IPS-18a (cell line): ENCODE measurements around the gene DMBX1.

ENCODE experiments used
- H3K27ac ChIP-seq: one replicate; pipeline ENCODE4 v1.5.1; 2013; ENCODE audit warnings: low read length
- H3K27me3 ChIP-seq: one replicate; pipeline ENCODE4 v1.6.1; 2013; ENCODE audit warnings: mild to moderate bottlenecking, low read length; ENCODE audit not compliant: control insufficient read depth, insufficient read depth
- H3K36me3 ChIP-seq: one replicate; pipeline ENCODE4 v1.6.1; 2013; ENCODE audit warnings: low read depth, low read length; ENCODE audit not compliant: control insufficient read depth
- H3K4me1 ChIP-seq: one replicate; pipeline ENCODE4 v1.6.1; 2013; ENCODE audit warnings: low read depth, low read length; ENCODE audit not compliant: control insufficient read depth
- H3K4me3 ChIP-seq: one replicate; pipeline ENCODE4 v1.5.1; 2013; ENCODE audit warnings: low read length
- H3K9ac ChIP-seq: one replicate; pipeline ENCODE4 v1.6.1; 2013; ENCODE audit warnings: mild to moderate bottlenecking, low read length, moderate library complexity
- H3K9me3 ChIP-seq: one replicate; pipeline ENCODE4 v1.6.1; 2013; ENCODE audit warnings: low read depth, low read length; ENCODE audit not compliant: control insufficient read depth

The DMBX1 gene

DNA sequence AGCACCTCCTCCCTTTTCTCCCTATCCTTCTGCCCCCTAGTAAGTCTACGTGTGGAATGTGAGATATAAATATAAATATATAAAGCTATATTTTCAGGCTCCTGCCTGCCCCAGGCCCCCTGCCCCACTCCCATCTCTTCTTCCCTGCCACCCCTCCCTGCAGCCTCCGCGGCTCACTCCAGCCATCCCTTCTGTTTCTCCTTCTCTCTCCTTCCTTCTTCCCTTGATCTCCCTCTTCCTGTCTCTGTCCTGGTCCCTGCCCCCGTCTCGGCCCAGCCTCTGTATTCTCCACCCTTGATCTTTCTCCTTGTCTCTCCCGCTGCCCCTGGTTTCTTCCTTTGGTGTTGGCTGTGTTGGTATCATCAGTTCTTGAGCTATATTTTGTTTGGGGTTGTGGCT, 23.2 kb downstream of the DMBX1 start:
- peaks cover 23% of the 10 kb centered on the region for H3K4me1 ChIP-seq
- H3K27me3 ChIP-seq: peaks cover 38% of the 10 kb centered on the region
- no peaks in the 10 kb centered on the region for H3K9me3 ChIP-seq
- H3K4me3 ChIP-seq: no peak overlapping the region
- no peak overlapping the region for H3K27ac ChIP-seq
- no peaks in the 10 kb centered on the region for H3K36me3 ChIP-seq
- H3K9ac ChIP-seq: no peak overlapping the region

DNA sequence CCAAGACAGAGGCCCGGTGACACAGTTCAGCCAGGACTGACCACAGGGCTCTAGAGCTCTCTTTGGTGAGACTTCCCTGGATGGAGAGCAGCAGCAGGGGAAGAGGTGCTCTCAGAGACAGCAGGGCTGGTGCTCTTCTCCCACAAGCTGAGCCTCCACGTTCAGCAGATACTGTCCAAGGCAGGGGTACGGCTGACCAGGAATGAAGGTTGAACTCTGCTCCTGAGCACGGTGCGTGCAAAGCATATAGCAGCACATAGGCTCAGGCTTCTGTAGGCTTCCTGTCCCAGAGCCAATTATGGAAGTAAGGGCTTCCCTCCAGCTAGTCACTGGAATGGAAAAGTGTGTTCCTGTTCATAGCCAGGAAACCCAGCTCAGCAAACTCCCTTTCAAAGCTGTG, 23.9 kb downstream of the DMBX1 start:
- Histone ChIP-seq H3K4me3 (no peak overlapping the region), H3K9me3 (no peaks in the 10 kb centered on the region), H3K9ac (no peak overlapping the region), H3K27me3 (peaks cover 44% of the 10 kb centered on the region), H3K27ac (no peak overlapping the region), H3K4me1 (peaks cover 28% of the 10 kb centered on the region), H3K36me3 (no peaks in the 10 kb centered on the region)

- Histone ChIP-seq H3K27me3 (peaks cover 44% of the 10 kb centered on the region), H3K4me1 (peaks cover 37% of the 10 kb centered on the region), H3K4me3 (no peak overlapping the region), H3K36me3 (no peaks in the 10 kb centered on the region), H3K9me3 (no peaks in the 10 kb centered on the region), H3K9ac (no peak overlapping the region), H3K27ac (no peak overlapping the region)
These were observed 25.9 kb downstream of the DMBX1 start for GRCh38 chr1:46515576-46515975.

- H3K9ac ChIP-seq: no peak overlapping the region
- peak overlapping the region; percentile 15 for H3K4me3 ChIP-seq
- H3K9me3 ChIP-seq: no peaks in the 10 kb centered on the region
- H3K36me3 ChIP-seq: no peaks in the 10 kb centered on the region
- peaks cover 43% of the 10 kb centered on the region for H3K27me3 ChIP-seq
- H3K4me1 ChIP-seq: peaks cover 35% of the 10 kb centered on the region
- no peak overlapping the region for H3K27ac ChIP-seq
These were observed 26.7 kb downstream of the DMBX1 start for GRCh38 chr1:46516200-46516950.

DNA sequence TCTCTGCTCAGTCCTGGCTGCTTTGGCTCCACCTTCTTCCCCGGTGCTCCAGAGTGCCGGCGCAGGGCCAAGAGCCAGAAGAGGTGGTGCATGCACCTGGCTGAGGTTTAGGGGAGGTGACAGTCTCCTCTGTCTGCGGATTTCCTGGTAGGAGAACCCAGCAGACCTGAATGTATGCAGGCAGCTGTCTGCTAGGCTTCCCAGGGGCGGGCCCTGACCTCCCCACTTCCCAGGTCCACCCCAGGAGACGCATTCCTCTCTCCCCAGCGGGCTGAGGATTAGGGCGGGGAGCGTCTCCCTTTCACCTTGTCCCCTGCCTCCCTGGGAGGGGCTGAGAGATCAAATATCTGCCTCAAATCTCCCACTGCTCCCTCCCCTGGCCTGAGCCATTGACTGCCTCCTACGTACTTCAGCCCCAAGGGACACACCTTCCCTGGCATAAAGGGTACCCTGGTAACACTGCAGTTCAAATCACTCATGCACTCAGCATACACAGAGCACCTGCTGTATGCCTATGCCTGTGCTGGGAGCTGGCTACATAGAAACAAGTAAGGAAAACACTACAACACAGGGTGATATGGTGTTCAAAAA, 27.5 kb downstream of the DMBX1 start:
- Histone ChIP-seq H3K27me3 (peaks cover 42% of the 10 kb centered on the region), H3K9ac (no peak overlapping the region), H3K36me3 (no peaks in the 10 kb centered on the region), H3K4me1 (peaks cover 30% of the 10 kb centered on the region), H3K27ac (no peak overlapping the region), H3K9me3 (no peaks in the 10 kb centered on the region), H3K4me3 (peak overlapping the region; percentile 15)

GRCh38 chr1:46517932-46518498, 28.4 kb downstream of the DMBX1 start:
- Histone ChIP-seq H3K4me3 (no peak overlapping the region), H3K27ac (no peak overlapping the region), H3K9ac (no peak overlapping the region), H3K27me3 (peaks cover 50% of the 10 kb centered on the region), H3K36me3 (no peaks in the 10 kb centered on the region), H3K9me3 (no peaks in the 10 kb centered on the region), H3K4me1 (peaks cover 39% of the 10 kb centered on the region)

GRCh38 chr1:46519209-46519608, 29.6 kb downstream of the DMBX1 start:
- Histone ChIP-seq H3K9me3 (no peaks in the 10 kb centered on the region), H3K27ac (no peak overlapping the region), H3K4me1 (peaks cover 41% of the 10 kb centered on the region), H3K9ac (no peak overlapping the region), H3K36me3 (no peaks in the 10 kb centered on the region), H3K4me3 (no peak overlapping the region), H3K27me3 (peaks cover 61% of the 10 kb centered on the region)

DNA sequence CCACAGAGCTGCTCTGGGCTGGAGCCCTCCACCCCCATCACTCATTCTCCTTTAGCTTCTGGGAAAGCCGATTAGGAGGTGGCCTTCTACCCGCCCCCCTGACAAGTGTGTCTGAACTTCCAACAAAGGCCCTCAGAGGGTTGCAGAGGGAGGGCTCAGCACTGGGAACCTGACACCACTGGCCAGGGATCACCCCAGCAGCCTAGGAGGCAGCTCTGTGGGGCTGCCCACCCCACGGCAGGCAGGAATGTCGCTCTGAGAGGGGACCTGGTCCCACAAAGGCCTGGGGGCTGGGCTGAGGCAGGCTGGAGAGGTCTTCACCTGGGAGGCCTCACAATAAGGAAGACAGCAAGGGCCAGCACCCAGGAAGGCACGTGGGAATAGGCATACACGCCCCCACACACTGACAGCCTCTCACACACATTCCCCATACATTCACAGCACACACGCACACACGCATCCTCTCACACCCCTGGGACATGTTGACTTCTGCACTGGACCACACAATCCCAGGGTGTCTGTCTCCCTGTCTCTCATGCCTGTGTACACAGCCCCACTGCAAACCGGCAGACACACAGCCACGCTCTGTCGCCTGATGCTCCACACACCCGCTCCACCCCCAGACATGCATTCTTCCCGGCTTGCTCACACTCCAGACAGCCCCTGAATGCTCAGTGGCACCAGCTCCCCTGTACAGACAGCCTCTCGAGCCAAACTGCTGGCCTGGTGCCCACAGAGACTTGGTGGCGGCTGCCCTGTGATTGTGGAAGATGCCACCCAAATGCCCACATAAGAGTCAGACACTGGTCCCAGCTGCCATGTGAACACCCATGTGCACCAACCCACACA, 30.7 kb downstream of the DMBX1 start:
- Histone ChIP-seq H3K4me3 (no peak overlapping the region), H3K27ac (no peak overlapping the region), H3K27me3 (peaks cover 61% of the 10 kb centered on the region), H3K4me1 (peaks cover 46% of the 10 kb centered on the region), H3K36me3 (no peaks in the 10 kb centered on the region), H3K9me3 (no peaks in the 10 kb centered on the region), H3K9ac (no peak overlapping the region)

GRCh38 chr1:46521414-46521813, 31.8 kb downstream of the DMBX1 start:
- no peak overlapping the region for H3K27ac ChIP-seq
- H3K9me3 ChIP-seq: no peaks in the 10 kb centered on the region
- no peak overlapping the region for H3K9ac ChIP-seq
- H3K36me3 ChIP-seq: no peaks in the 10 kb centered on the region
- no peak overlapping the region for H3K4me3 ChIP-seq
- peaks cover 52% of the 10 kb centered on the region for H3K4me1 ChIP-seq
- H3K27me3 ChIP-seq: peaks cover 61% of the 10 kb centered on the region

GRCh38 chr1:46522184-46522968, 32.7 kb downstream of the DMBX1 start:
- H3K27me3 ChIP-seq: peaks cover 63% of the 10 kb centered on the region
- H3K9ac ChIP-seq: no peak overlapping the region
- H3K36me3 ChIP-seq: no peaks in the 10 kb centered on the region
- H3K9me3 ChIP-seq: no peaks in the 10 kb centered on the region
- H3K27ac ChIP-seq: no peak overlapping the region
- H3K4me1 ChIP-seq: peaks cover 51% of the 10 kb centered on the region
- H3K4me3 ChIP-seq: no peak overlapping the region

DNA sequence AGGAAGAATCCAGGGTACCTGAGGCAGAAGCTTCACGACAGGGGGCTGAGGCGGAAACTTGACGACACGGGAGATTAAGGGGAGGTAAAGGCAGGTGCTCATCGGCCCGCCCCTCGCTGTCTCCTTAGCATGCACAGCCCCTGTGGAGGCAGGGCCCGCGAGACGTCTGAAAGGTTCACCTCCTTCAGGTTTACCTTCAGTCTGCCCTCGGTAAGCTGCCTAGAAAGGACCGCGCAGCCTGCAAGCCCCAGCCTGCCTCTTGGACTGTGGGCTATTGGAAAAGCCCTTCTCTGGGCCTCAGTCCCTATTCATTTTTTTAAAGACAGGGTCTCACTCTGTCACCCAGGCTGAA, 33.3 kb downstream of the DMBX1 start:
- H3K27me3 ChIP-seq: peaks cover 63% of the 10 kb centered on the region
- H3K4me1 ChIP-seq: peaks cover 47% of the 10 kb centered on the region
- H3K27ac ChIP-seq: no peak overlapping the region
- no peaks in the 10 kb centered on the region for H3K36me3 ChIP-seq
- H3K9ac ChIP-seq: no peak overlapping the region
- no peak overlapping the region for H3K4me3 ChIP-seq
- H3K9me3 ChIP-seq: no peaks in the 10 kb centered on the region
